Measurements from ENCODE around the gene GALNT12. TPM values are rescaled to one million over a fixed set of nuclear protein-coding genes. Genes with fewer than 3 reads are reported as not detected.

The GALNT12 gene, protein sequence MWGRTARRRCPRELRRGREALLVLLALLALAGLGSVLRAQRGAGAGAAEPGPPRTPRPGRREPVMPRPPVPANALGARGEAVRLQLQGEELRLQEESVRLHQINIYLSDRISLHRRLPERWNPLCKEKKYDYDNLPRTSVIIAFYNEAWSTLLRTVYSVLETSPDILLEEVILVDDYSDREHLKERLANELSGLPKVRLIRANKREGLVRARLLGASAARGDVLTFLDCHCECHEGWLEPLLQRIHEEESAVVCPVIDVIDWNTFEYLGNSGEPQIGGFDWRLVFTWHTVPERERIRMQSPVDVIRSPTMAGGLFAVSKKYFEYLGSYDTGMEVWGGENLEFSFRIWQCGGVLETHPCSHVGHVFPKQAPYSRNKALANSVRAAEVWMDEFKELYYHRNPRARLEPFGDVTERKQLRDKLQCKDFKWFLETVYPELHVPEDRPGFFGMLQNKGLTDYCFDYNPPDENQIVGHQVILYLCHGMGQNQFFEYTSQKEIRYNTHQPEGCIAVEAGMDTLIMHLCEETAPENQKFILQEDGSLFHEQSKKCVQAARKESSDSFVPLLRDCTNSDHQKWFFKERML
- total RNA-seq, result 0.34 to 0.55 TPM in 2 of 3 replicates, not detected in the other
- long read RNA-seq, partial matches to known transcripts, result 0 of 1 reads
- long read RNA-seq, other reads (novel, unspliced or antisense), result 0 of 1 reads

- Mint-ChIP-seq H3K4me3 (ENCODE audit: unreplicated experiment) (peak within 1 kb of the TSS; percentile 68), H3K27ac (ENCODE audit: unreplicated experiment) (no peak within 1 kb of the TSS), H3K9me3 (ENCODE audit: low read depth) (no peaks in the 10 kb centered on the region), H3K27me3 (ENCODE audit: low read depth) (peaks cover 46% of the 10 kb centered on the region), H3K36me3 (ENCODE audit: low read depth) (no peaks in the 10 kb centered on the region), H3K4me1 (ENCODE audit: low read depth) (peaks cover 11% of the 10 kb centered on the region)
- DNase-seq (ENCODE audit: low spot score), result no peak
- TF ChIP-seq CTCF (IDR thresholded peaks at IDR 0.05), result no peak
These were observed at the start of gene GALNT12 for GRCh38 chr9:98807070-98807813. Gene GALNT12 (plus strand): TSS chr9:98807670. CDS start chr9:98807699, 29 bp downstream.

DNA sequence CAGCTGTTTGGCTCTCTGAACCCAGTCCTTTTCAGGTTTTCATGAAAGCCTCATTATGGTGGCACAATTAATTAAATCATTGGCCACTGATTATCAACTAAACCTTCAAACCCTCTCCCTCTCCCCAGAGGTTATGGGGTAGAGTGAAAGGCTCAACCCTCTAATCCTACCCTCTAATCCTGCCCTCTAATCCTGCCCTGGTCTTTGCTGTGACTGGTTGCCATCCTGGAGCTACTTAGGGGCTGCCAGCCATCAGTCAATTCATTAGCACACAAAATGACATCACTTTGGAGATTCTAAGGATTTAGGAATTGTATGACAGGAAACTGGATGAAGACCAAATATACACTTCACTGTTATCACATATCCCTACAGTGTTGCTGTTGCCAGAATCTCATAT lies 47.2 kb upstream of the GALNT12 start:
- H3K4me3 Mint-ChIP-seq (ENCODE audit: unreplicated experiment), result no peak overlapping the region
- H3K4me1 Mint-ChIP-seq (ENCODE audit: low read depth), result no peaks in the 10 kb centered on the region
- no peaks in the 10 kb centered on the region for H3K27me3 Mint-ChIP-seq (ENCODE audit: low read depth)
- no peak overlapping the region for H3K27ac Mint-ChIP-seq (ENCODE audit: unreplicated experiment)
- no peak for TF ChIP-seq CTCF (IDR thresholded peaks at IDR 0.05)
- peaks cover 45% of the 10 kb centered on the region for H3K36me3 Mint-ChIP-seq (ENCODE audit: low read depth)
- H3K9me3 Mint-ChIP-seq (ENCODE audit: low read depth), result peaks cover 35% of the 10 kb centered on the region
- DNase-seq (ENCODE audit: low spot score), result no peak

DNA sequence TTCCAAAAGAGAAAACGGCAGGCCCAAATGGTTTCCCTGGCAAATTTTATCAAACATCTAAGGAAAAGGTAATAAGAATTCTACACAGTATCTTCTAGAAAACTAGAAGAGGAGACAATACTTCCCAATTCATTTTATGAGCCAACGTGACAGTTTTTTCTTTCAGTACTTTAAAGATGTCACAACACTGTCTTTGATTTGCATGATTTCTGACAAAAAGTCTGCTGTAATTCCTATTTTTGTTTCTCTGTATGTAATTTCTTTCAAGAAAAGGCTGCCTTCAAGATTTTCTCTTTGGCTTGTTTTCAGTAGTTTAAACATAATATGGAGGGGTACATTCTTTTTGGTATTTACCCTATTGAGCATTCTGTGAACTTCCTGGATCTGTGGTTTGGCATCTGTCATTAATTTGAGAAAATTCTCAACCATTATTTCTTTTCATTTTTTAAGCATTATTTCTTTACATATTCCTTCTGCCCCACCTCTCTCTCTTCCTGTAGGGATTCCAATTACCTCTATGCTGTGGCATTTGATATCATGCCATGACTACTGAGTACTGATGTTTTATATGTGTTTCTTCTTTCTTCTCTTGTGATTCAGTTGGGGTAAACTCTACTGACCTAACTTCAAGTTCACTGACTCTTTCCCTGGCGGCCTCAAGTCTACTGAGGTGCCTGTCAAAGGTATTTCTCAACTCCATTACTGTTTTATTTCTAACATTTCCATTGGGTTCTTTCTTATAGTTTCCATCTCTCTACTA lies 43.3 kb upstream of the GALNT12 start:
- H3K9me3 Mint-ChIP-seq (ENCODE audit: low read depth), result peaks cover 19% of the 10 kb centered on the region
- no peak overlapping the region for H3K4me3 Mint-ChIP-seq (ENCODE audit: unreplicated experiment)
- no peaks in the 10 kb centered on the region for H3K4me1 Mint-ChIP-seq (ENCODE audit: low read depth)
- no peak for TF ChIP-seq CTCF (IDR thresholded peaks at IDR 0.05)
- H3K27ac Mint-ChIP-seq (ENCODE audit: unreplicated experiment), result no peak overlapping the region
- peaks cover 23% of the 10 kb centered on the region for H3K36me3 Mint-ChIP-seq (ENCODE audit: low read depth)
- DNase-seq (ENCODE audit: low spot score), result no peak
- no peaks in the 10 kb centered on the region for H3K27me3 Mint-ChIP-seq (ENCODE audit: low read depth)

DNA sequence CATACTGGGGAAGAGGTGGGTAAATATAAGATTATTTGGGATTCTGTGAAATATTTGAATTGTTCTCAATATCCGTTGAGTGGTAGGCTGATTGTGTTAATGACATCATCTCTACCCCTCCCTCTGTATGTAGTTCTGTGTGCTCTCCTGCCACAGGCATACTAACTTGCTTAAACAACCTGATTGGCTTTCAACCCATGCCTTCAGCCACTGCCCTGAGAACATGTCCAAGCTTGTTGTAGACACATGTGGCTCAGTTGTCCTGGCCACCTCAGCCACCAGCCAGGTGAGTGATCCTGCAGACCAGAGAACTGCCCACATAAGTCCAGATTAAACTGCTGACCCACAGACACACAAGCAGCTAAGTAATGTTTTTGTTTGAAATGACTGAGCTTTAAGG lies 42.2 kb upstream of the GALNT12 start:
- TF ChIP-seq CTCF (IDR thresholded peaks at IDR 0.05), result no peak
- Mint-ChIP-seq H3K9me3 (ENCODE audit: low read depth) (peaks cover 13% of the 10 kb centered on the region), H3K4me1 (ENCODE audit: low read depth) (no peaks in the 10 kb centered on the region), H3K4me3 (ENCODE audit: unreplicated experiment) (no peak overlapping the region), H3K27ac (ENCODE audit: unreplicated experiment) (no peak overlapping the region), H3K27me3 (ENCODE audit: low read depth) (no peaks in the 10 kb centered on the region), H3K36me3 (ENCODE audit: low read depth) (peaks cover 22% of the 10 kb centered on the region)
- no peak for DNase-seq (ENCODE audit: low spot score)

Data from chondrocyte (in vitro differentiated cells).